Measurements from ENCODE around the gene USP7.
"Not testable (repeated sequence)": the region's sequence is repeated elsewhere in the genome, so short reads cannot be mapped to it uniquely, and the experiment has no call there.

USP7 gene

DNA sequence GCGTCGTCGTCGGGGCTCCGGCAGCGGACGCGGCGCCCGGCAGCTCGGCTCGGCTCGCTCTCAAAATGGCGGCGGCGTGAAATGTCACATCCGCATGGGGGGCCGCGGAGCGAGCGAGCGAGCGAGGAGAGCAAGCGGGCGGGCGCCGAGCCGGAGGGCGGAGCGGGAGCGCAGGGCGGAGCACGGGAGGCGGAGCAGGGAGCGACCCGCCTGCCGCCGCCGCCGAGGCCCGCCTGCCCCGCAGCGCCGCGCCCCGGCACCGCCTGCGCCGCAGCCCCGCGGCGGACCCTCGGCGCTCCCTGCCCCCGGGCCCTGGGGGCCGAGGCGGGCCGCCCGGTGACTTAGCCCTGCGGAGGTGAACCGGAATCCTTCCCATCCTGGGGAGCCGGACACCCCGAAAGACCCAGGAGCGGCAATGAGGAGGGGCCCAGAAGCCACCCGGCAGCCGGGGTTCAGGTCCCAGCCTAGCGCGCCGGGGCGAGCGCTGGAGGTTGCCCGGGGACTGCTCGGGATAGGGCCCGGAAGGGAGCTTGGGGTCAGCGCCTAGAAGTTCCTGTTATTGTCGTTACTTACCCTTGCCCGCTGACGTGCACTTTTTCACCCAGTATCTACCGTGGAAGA, at the start of gene USP7:
TSS of gene USP7 (minus strand) at position 86 of the 621 bp plus-strand sequence. CDS start 621 bp downstream, outside the sequence.
- DNase-seq, result peak; percentile 91 to 92

DNA sequence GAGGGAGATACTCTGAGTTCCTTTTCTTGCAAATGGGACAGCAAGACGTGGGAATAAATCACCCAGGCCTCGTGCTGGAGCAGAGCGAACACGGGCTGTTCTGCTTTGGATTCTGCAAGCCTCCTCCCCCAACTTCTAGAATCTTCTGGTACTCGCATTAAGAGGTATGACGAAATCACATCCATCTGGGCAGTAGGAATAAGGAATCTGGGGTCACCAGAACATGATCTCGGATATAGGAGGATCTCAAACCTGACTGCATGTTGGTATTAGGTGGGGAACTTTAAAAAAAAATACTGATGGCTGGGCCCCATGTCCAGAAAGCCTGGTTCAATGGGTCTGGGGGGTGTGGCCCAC, 49.8 kb upstream of the USP7 start:
- DNase-seq, result no peak

DNA sequence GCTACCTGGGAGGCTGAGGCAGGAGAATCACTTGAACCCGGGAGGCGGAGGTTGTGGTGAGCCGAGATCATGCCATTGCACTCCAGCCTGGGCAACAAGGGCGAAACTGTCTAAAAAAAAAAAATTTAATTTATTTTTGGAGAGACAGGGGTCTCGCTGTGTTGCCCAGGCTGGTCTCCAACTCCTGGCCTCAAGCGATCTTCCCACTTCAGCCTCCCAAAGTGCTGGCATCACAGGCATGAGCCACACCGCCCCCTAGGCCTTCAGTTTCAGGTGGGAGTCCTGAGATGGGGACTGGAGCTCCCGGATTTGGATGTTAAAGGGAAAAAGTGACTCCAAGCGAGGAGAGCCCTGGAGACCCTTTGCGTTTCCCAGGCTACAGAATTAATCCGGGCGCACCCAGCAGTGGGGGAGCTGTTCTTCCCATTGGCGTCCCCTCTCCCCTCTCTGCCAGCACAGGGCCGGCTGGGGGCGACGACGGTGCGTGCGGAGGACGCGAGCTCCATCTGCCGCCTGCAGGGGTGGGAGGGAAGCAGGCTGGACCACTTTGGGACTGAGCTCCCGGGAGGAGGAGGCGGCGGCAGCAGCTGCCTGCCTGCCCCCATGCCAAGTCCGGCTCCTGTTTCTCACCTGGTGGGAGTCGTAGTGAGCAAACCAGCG, 49.3 kb upstream of the USP7 start:
- DNase-seq, result no peak

DNA sequence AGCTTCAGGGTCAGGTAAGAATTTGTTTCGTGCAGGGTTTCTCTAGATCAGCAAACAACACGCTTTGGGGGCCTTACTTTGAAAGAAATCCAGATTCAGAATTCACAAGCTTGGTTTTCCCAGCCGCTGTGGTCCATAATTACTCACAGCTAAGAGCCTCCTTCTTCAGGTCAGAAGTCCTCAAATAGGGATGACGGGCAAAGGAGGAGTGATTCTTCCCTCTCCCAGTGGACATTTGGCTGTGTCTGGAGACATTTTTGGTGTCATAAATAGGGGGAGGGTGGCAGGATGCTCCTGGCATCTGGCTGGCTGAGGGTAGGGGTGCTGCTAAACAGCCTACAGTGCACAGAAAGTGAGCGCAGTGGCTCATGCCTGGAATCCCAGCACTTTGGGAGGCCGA, 48.6 kb upstream of the USP7 start:
- no peak for DNase-seq

DNA sequence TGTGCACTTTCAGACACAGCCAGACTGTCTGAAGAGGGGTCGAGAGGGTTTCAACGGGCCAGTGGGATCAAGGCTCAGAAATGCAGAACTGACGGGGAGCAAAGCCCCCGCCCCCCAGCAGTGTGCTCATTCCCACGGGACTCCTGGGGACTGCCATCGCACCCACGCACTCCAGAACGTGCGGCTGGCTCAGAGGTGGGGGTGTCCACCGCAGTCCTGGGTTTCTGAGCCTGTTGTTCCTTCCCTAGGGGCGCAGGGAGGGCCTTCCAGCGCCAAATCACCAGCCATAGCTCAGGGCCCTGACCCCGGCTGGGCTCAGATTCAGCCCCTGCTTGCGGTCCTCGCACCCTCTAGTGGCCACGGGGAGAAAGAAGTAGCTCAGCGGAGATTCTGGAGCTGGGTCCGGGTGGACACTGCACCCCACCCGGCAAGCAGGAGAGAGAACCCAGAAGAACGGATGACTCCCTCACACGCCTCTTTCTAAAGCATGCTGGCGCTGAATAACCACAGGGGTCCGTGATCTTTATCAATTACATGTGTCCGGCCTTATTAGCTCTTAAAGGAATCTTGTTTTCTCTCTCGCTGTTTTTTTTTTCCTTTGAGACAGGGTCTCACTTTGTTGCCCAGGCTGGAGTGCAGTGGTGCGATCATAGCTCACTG, 45.0 kb upstream of the USP7 start:
- peak; percentile 39 to 47 for DNase-seq

DNA sequence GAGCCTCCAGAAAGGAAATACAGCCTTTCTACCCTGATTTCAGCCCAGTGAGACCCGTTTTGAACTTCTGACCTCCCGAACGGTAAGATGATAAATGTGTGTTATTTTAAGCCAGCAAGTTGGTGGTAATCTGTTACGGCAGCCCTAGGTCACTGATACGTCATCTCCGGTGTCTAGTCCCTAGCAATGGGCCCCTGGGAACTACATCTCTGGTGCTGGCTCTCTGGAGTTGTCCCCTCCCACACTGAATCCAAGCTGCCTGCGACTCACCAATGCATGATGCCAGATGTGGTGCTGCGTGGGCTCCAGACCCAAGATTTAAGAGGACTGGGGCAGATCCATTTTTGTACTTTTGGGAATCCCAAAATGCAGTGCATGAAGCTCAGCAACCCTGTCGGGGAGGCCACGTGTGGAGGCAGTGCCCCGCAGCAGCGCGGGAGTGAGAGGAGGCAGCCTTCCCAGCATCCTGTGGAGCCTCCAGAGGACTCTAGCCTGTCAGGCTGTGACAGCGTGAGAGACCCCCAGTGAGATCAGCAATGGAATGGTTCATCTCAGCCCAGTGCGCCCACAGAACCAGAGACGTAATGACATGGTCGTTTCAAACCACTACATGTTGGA, 43.6 kb upstream of the USP7 start:
- no peak for DNase-seq

DNA sequence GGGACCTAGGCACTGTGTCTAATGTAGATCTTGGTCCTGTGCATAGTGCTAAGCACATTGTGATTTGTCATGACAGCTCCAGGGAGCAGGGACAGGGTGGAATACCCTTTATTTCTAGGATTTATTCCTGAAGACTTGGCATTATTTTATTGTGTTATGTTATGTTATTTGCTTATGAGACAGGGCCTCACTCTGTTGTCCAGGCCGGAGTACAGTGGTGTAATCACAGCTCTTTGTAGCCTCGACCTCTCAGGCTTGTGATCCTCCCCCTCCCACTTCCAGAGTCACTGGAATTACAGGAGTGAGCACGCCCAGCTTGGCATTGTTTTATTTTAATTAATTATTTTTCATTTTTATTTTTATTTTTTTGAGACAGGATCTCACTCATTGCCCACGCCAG, 40.5 kb upstream of the USP7 start:
- no peak for DNase-seq

DNA sequence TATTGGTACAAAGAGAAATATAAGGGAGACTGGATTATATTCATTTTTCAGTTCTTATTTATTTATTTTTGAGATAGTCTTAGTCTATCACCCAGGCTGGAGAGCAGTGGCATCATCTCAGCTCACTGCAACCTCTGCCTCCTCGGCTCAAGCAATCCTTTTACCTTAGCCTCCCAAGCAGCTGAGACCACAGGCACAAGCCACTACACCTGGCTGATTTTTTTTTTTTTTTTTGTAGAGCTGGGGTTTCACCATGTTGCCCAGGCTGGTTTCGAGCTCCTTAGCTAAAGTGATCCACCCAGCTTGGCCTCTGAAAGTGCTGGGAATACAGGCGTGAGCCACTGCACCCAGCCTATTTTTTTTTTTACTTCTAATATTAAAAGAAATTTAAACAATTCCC, 40.1 kb upstream of the USP7 start:
- DNase-seq, result no peak

DNA sequence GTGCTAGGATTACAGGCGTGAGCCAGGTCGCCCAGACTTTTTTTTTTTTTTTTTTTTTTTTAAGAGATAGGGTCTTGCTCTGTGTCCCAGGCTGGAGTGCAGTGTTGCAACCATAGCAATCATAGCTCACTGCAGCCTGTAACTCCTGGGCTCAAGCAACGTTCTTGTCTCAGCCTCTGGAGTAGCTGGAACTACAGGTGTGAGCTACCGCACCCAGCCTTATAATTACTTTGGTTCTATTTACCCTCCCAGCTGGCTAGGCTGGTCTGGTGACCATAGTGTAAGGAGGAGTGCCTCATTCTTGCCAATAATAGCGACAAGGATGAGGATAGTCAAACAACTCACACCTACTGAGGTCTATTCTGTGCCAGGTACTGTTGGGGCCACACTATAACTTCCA, 39.6 kb upstream of the USP7 start:
- DNase-seq, result peak; percentile 39 to 74

DNA sequence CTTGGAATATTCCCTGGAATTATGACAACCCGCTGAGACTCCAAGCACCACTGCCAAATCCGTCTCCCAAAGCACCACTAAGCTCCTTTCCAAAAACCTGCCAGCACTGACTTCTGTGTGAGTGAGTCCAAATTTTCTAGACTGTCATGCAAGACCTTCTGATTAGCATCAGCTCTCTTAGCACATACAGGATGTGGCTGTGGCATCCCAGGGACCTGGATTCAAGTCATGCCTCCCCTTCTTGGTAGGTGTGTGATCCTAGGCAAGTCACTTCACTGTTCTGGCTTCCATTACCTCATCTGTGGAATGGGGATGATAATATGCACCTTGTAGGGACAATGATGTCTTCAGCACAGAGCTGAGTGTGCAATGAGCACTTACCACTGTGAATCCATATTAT, 38.3 kb upstream of the USP7 start:
- no peak for DNase-seq

DNA sequence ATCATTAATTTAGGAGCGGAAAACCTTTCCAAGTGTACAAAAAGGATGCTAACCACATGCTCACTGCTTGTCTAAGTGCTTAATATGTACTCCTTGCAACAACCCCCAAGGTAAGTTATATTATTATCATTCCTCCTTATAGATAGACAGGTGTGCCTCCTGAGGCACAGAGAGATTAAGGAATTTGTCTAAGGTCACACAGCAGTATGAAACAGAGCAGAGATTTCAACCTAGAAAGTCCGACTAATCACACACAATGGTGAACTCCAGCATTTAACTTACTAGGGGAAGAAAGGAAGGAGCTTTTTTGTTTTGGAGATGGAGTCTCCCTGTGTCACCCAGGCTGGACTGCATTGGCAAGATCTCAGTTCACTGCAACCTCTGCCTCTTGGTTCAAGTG, 37.0 kb upstream of the USP7 start:
- DNase-seq, result no peak

DNA sequence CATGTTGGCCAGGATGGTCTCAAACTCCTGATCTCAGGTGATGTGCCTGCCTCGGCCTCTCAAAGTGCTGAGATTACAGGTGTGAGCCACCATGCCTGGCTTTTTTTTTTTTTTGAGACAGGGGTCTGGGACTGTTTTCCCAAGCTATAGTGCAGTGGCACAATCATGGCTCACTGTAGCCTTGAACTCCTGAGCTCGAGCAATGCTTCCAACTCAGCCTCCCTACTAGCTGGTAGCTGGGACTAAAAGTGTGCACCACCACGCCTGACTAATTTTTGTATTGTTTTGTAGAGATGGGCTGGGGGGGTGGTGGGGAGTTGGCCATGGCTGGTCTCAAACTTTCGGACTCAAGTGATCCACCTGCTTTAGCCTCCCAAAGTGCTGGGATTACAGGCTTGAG, 36.1 kb upstream of the USP7 start:
- DNase-seq, result no peak

DNA sequence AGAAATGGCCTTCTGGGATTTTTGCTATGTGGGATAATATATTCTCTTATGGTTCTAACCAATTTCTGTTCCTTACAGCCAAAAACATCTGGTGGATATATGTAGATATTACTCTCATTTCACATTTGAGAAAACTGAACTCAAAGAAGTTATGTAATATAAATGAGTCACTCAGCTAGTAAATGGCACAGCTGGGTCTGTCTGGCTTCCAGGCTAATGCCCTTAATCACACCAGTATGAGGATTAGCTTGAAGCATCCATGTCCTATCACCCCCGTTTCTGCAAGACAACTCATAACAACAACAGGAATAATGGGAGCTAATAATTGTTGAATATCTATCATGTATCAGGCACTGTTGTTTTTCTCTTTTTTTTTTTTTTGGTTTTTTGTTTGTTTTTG, 34.4 kb upstream of the USP7 start:
- DNase-seq, result no peak

DNA sequence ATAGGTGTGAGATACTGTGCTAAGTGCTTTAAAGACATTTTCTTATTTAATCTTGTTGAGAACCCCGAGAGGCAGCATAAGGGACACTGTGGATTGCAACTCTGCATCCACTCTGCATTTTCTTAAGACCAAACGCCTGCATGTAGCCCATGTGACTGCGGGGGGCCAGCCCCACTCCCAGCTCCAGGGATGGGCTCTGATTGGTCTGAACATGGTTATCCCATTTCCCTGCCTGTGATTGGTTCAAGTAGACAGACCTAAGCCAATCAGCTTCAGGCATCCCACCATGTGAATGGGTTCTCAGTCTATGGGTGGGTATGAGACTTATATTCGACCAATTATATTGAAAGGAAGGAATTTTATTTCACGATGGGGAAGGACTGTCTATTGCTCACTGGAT, 33.2 kb upstream of the USP7 start:
- no peak for DNase-seq

DNA sequence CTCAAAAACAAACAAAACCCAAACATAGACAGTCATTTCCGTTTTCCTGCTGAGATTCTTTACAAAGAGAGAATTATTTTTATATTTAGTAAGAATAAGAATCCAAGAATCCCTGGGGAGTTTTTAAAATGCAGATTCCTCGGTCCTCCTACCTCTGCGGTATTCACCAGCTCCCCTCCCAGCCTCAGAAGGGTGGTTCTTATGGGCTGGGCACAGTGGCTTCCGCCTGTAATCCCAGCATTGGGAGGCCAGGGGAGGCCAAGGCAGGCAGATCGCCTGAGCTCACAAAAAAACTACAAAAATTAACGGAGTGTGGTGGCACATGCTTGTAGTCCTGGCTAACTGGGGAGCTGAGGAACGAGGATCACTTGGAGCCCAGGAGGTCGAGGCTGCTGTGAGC, 26.7 kb upstream of the USP7 start:
- DNase-seq, result no peak

DNA sequence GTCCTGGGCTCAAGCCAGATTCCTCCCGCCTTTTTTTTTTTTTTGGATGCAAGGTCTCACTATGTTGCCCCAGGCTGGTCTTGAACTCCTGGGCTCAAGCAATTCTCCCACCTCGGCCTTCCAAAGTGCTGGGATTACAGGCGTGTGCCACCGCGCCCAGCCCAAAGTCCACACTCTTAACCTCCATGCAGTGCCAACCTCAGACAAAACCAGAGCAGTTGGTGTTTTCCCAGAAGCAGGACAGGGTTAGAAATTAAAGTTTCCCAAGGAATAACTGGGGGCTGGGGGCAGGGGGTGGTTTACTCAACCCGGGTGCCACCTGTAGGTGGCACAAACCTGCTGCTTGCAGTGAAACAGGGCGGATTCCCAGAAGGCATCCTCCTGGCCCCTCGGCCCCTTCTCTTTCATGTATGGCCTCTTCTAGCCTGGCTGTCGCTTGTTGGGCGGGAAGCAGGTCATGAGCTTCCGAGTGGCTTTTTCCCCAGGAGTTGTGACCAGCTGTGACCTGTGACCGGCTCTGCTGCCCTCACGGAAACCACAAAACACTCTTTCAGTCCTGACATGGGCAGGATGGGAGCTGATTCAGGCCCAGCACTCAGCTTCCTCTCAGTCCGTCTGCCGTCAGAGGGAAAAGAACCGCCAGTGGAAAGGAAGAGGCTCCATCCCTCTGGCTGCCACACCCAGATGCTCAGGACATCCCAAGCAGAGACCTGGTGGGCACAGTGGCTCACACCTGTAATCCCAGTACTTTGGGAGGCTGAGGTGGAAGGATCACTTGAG, 25.6 kb upstream of the USP7 start:
- no peak for DNase-seq

DNA sequence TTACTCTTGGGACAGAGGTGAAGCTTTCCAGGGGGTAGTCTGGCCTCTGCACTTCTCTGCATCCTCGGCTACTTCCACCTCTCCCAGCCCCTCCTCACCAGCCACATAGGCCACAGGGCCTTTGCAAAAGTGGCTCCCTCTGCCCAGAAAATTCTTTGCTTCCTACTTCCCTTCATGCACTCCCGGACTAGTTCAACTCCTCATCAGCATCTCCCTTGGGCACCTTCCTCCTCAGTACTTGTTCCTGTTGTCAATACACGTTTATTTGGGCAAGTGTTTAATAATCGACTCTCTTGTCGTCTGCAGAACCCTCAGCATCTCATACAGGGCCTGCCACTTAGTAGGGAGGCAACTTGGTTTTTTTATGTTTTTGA, 23.1 kb upstream of the USP7 start:
- no peak for DNase-seq

DNA sequence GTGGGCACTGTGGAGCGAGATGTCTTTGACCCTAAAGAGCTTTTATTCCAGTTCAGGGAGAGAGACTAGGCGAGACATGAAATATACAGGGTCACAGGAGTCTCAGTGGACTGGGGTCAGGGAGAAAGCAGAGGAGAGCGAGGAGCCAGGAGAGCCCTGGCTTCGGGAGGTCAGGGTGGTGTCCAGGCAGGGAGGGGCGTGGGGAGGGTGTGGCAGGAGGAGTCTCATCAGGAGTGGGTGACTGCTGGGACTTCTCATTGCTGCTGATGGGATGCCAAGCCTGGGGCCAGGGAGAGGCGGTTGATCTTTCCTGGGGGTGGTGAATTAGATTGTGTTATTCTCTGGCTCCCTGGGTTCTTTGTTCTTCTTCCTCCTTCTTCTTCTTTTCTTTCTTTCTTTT, 22.4 kb upstream of the USP7 start:
- no peak for DNase-seq

DNA sequence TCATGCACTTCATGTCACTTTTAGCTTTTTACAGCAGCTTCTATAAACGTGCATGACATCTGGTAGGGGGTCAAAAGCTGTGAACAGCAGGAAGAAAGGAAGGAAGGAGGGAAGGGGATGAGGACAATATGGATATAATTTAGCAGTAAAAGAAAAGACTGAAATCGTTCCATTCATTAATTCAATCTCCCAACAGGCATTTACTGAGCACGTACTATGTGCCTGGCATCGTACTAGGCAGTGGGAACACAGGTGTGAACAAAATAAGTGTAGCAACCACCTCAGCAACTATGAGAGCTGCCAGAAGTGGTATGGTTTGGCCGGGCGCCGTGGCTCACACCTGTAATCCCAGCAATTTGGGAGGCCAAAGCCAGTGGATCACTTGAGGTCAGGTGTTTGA, 19.1 kb upstream of the USP7 start:
- no peak for DNase-seq

DNA sequence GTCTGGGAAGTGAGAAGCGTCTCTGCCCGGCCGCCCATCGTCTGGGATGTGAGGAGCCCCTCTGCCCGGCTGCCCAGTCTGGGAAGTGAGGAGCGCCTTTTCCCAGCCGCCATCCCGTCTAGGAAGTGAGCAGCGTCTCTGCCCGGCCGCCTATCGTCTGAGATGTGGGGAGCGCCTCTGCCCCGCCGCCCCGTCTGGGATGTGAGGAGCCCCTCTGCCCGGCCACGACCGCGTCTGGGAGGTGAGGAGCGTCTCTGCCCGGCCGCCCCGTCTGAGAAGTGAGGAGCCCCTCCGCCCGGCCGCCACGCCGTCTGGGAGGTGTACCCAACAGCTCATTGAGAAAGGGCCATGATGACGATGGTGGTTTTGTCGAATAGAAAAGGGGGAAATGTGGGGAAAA, 18.2 kb upstream of the USP7 start:
- DNase-seq, result not testable (repeated sequence)

DNA sequence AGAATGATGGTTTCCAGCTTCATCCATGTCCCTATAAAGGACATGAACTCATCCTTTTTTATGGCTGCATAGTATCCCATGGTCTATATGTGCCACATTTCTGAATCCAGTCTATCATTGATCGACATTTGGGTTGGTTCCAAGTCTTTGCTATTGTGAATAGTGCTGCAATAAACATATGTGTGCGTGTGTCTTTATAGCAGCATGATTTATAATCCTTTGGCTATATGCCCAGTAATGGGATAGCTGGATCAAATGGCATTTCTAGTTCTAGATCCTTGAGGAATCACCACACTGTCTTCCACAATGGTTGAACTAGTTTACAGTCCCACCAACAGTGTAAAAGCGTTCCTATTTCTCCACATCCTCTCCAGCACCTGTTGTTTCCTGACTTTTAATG, 12.5 kb upstream of the USP7 start:
- DNase-seq, result not testable (repeated sequence)

DNA sequence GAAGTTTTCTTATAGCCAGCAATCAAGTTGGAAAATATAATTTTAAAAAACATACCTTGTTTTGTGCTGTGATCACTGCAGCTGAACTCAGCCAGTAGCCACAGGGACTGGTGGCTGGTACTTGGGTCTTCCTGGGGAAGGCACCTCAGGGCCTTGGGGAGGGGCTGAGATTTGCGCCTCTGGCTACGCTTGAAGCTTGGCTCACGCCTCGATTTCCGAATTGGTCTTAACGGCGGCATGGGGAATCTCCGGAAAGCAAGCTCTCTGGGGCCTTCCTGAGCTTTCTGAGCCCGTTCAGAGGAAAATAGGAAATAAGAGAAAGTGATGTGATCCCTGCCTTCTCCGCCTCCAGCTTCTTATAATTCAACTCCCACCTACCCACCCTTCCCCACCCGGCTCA, 11.3 kb upstream of the USP7 start:
- DNase-seq, result no peak

DNA sequence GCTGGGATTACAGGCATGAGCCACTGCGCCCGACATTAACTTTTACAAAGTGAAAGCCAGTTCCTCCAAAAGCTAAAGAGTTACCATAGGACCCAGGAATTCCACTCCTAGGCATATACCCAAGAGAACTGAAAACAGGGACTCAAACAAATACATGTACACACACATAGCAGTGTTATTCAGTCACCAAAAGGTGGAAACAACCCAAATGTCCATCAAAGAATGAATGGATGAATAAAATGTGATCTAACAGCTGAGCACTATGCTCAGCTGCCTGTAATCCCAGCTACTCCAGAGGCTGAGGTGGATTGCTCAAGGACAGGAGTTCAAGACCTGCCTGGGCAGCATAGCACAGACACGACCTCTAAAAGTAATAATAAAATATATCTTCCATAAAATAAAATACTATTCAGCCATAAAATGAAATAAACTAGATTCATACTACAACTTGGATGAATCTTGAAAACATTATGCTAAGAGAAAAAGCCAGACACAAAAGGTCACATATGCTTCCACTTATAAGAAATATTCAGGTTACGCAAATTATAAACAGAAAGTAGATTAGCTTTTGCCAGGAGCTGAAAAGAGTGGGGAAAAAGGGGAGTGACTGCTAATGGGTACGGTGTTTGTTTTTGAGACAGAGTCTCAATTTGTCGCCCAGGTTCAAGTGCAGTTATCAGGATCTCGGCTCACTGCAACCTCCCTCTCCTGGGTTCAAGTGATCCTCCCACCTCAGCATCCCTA, 9.3 kb upstream of the USP7 start:
- DNase-seq, result no peak

All from NCI-H2081 (cell line).